H9 (cell line): ENCODE data around the gene TBC1D1. TPM values are rescaled to one million over a fixed set of nuclear protein-coding genes. Genes with fewer than 3 reads are reported as not detected.

Source experiments
- DNase-seq: peaks from one replicate; pipeline ENCODE4 v3.0.0-alpha.2; 2017
- H2AFZ ChIP-seq: one replicate; pipeline ENCODE4 v1.6.1; 2013; ENCODE audit warnings: mild to moderate bottlenecking, low read length, control low read depth, moderate library complexity
- H2AK5ac ChIP-seq: 2 replicates; pipeline ENCODE4 v1.6.1; 2013; ENCODE audit warnings: low read length, control low read depth, mixed read lengths; ENCODE audit not compliant: insufficient read length
- H2BK120ac ChIP-seq: one replicate; pipeline ENCODE4 v1.6.1; 2013; ENCODE audit warnings: low read depth, mild to moderate bottlenecking, low read length, control low read depth, inconsistent platforms; ENCODE audit not compliant: poor library complexity, severe bottlenecking
- H2BK12ac ChIP-seq: 2 replicates; pipeline ENCODE4 v1.6.1; 2013; ENCODE audit warnings: low read length, control low read depth, mixed read lengths, low read depth; ENCODE audit not compliant: insufficient read length
- H2BK15ac ChIP-seq: 2 replicates; pipeline ENCODE4 v1.6.1; 2013; ENCODE audit warnings: low read depth, low read length, control low read depth
- H2BK20ac ChIP-seq: one replicate; pipeline ENCODE4 v1.6.1; 2013; ENCODE audit warnings: low read depth, mild to moderate bottlenecking, low read length, control low read depth, inconsistent platforms; ENCODE audit not compliant: poor library complexity, severe bottlenecking
- H2BK5ac ChIP-seq: 2 replicates; pipeline ENCODE4 v1.6.1; 2013; ENCODE audit warnings: low read length, control low read depth, mixed read lengths; ENCODE audit not compliant: insufficient read length
- H3K14ac ChIP-seq: 2 replicates; pipeline ENCODE4 v1.6.1; 2013; ENCODE audit warnings: low read length, control low read depth; ENCODE audit not compliant: insufficient read depth
- H3K18ac ChIP-seq: 2 replicates; pipeline ENCODE4 v1.6.1; 2013; ENCODE audit warnings: low read depth, mild to moderate bottlenecking, mixed read lengths, low read length, control low read depth; ENCODE audit not compliant: insufficient read length
- H3K23ac ChIP-seq: 2 replicates; pipeline ENCODE4 v1.6.1; 2013; ENCODE audit warnings: low read length, control low read depth, mixed read lengths, low read depth; ENCODE audit not compliant: insufficient read length
- H3K23me2 ChIP-seq: 2 replicates; pipeline ENCODE4 v1.6.1; 2013; ENCODE audit warnings: low read depth, mild to moderate bottlenecking, mixed read lengths, low read length, control low read depth; ENCODE audit not compliant: insufficient read length, poor library complexity, severe bottlenecking
- H3K27ac ChIP-seq: 2 replicates; pipeline ENCODE4 v1.5.1; 2013; ENCODE audit warnings: low read length, control low read depth, mixed read lengths, low read depth; ENCODE audit not compliant: insufficient read length
- H3K27me3 ChIP-seq: 2 replicates; pipeline ENCODE4 v1.6.1; 2013; ENCODE audit warnings: low read length, control low read depth, inconsistent platforms; ENCODE audit not compliant: insufficient read depth
- H3K4ac ChIP-seq: 2 replicates; pipeline ENCODE4 v1.6.1; 2013; ENCODE audit warnings: low read depth, mild to moderate bottlenecking, control low read depth, inconsistent platforms, low read length, moderate library complexity
- H3K4me1 ChIP-seq: 2 replicates; pipeline ENCODE4 v1.6.1; 2013; ENCODE audit warnings: low read length, control low read depth, inconsistent platforms; ENCODE audit not compliant: insufficient read depth
- H3K4me2 ChIP-seq: 2 replicates; pipeline ENCODE4 v1.6.1; 2013; ENCODE audit warnings: low read length, control low read depth, mixed read lengths; ENCODE audit not compliant: insufficient read length, insufficient read depth
- H3K56ac ChIP-seq: 2 replicates; pipeline ENCODE4 v1.6.1; 2013; ENCODE audit warnings: low read depth, mild to moderate bottlenecking, mixed read lengths, low read length, control low read depth; ENCODE audit not compliant: insufficient read length
- H3K79me1 ChIP-seq: 2 replicates; pipeline ENCODE4 v1.6.1; 2013; ENCODE audit warnings: low read depth, mild to moderate bottlenecking, moderate library complexity, low read length, control low read depth, inconsistent platforms; ENCODE audit not compliant: insufficient read depth, poor library complexity, severe bottlenecking
- H3K79me2 ChIP-seq: 2 replicates; pipeline ENCODE4 v1.6.1; 2013; ENCODE audit warnings: low read length, control low read depth, inconsistent platforms; ENCODE audit not compliant: insufficient read depth
- H3K9ac ChIP-seq: 2 replicates; pipeline ENCODE4 v1.6.1; 2013; ENCODE audit warnings: low read length, control low read depth, mixed read lengths; ENCODE audit not compliant: insufficient read length; ENCODE audit errors: extremely low read depth
- H3K9me3 ChIP-seq: one replicate; pipeline ENCODE4 v1.6.1; 2013; ENCODE audit warnings: low read depth, low read length, inconsistent platforms; ENCODE audit not compliant: control insufficient read depth
- H3T11ph ChIP-seq: one replicate; pipeline ENCODE4 v1.6.1; 2013; ENCODE audit warnings: mild to moderate bottlenecking, low read length, control low read depth, inconsistent platforms
- H4K20me1 ChIP-seq: one replicate; pipeline ENCODE4 v1.6.1; 2013; ENCODE audit not compliant: control insufficient read depth, insufficient read length, insufficient read depth
- H4K5ac ChIP-seq: 2 replicates; pipeline ENCODE4 v1.6.1; 2013; ENCODE audit warnings: low read depth, mild to moderate bottlenecking, mixed read lengths, low read length, control low read depth; ENCODE audit not compliant: insufficient read length
- H4K8ac ChIP-seq: replicated peaks from 2 replicates; pipeline ENCODE4 v1.6.1; 2013; ENCODE audit warnings: low read length, control low read depth, mixed read lengths, low read depth; ENCODE audit not compliant: insufficient read length
- H4K91ac ChIP-seq: 2 replicates; pipeline ENCODE4 v1.6.1; 2013; ENCODE audit warnings: low read depth, mild to moderate bottlenecking, moderate library complexity, mixed read lengths, low read length, control low read depth; ENCODE audit not compliant: insufficient read length
- H3K27ac Mint-ChIP-seq, 3 experiments: 2 replicates in 2 of 3; 3 replicates in 1 of 3; pipeline ENCODE4 v1.8.0; 2020 to 2021; ENCODE audit warnings: mixed read lengths in 3 of 3, mild to moderate bottlenecking in 1 of 3, moderate library complexity in 1 of 3
- H3K27me3 Mint-ChIP-seq: 2 replicates; pipeline ENCODE4 v1.8.0; 2021; ENCODE audit warnings: low read depth, mild to moderate bottlenecking, moderate library complexity, mixed read lengths
- H3K36me3 Mint-ChIP-seq, 3 experiments: 2 replicates in 2 of 3; 3 replicates in 1 of 3; pipeline ENCODE4 v1.8.0; 2020 to 2021; ENCODE audit warnings: low read depth in 3 of 3, mixed read lengths in 3 of 3; ENCODE audit not compliant: insufficient read depth in 1 of 3
- H3K4me1 Mint-ChIP-seq, 2 experiments: 2 replicates each; pipeline ENCODE4 v1.8.0; 2020; ENCODE audit warnings: mixed read lengths in 2 of 2
- H3K4me3 Mint-ChIP-seq, 2 experiments: 2 replicates in 1 of 2; 3 replicates in 1 of 2; pipeline ENCODE4 v1.8.0; 2020 to 2021; ENCODE audit warnings: mild to moderate bottlenecking in 2 of 2, mixed read lengths in 2 of 2, moderate library complexity in 1 of 2
- H3K9me3 Mint-ChIP-seq, 2 experiments: 2 replicates in 1 of 2; 3 replicates in 1 of 2; pipeline ENCODE4 v1.8.0; 2020; ENCODE audit warnings: mild to moderate bottlenecking in 2 of 2, mixed read lengths in 2 of 2, moderate library complexity in 1 of 2
- WGBS: extraction: QIAGEN DNeasy Blood & Tissue Kit; methylation state at CpG from one replicate; pipeline ENCODE4 v1.1.7; 2013; ENCODE audit warnings: missing lambda C conversion rate, low lambda C conversion rate, mixed read lengths; ENCODE audit not compliant: insufficient read length; ENCODE audit errors: extremely low coverage; 5-methylcytosine and 5-hydroxymethylcytosine counted together
- total RNA-seq: library from RNA; stranded (reverse); gene quantifications from 2 replicates; pipeline ENCODE4 v1.2.1, GENCODE V29; 2021
- TF ChIP-seq, protein P1 (sequence below): fragments of 200-600 bp; sonication (generic); conservative IDR thresholded peaks from 3 replicates; pipeline ENCODE4 v1.8.0; 2021; ENCODE audit warnings: antibody characterized with exemption, mild to moderate bottlenecking

TBC1D1 gene
- total RNA-seq, 1 experiment from 2014 or later = 109 TPM

DNA sequence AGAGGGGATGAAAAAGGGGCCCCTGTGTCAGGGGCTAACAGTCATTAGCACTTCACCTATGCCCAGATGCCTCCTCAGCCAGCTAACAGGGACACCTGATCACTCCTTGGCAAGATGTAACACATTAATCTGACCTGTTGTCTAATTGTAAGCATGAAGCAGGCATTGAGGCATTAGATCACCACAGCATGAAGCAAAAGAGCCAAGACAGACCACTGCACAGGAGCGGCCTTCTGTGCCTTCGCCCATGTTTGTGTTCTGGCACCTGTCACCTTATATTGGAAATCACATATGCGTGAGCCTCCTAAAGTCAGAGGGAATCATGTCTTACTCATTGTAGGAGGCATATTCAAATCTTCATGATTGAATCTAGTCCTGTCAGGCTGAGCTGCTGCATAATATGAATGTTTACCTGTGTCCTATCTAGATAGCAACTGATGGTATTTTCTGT is 117.7 kb downstream of the TBC1D1 start:
- no peak overlapping the region for H2BK5ac ChIP-seq
- WGBS = no CpG with 5 or more reads among the region's 3 CpGs
- no peak overlapping the region for H2BK120ac ChIP-seq
- H3K18ac ChIP-seq = no peak overlapping the region
- no peak overlapping the region for H2BK12ac ChIP-seq
- peaks cover 2% of the 10 kb centered on the region; the same call in 1 of the 2 replicates for H3K4me1 ChIP-seq
- no peaks in the 10 kb centered on the region for H3K36me3 Mint-ChIP-seq
- no peak overlapping the region for H3K9ac ChIP-seq
- DNase-seq = no peak
- no peak overlapping the region for H2AK5ac ChIP-seq
- H3K27ac ChIP-seq = no peak overlapping the region
- no peaks in the 10 kb centered on the region for H3K9me3 ChIP-seq
- peaks cover 4% of the 10 kb centered on the region; the same call in 1 of the 2 replicates for H3K79me2 ChIP-seq
- H3K4me3 Mint-ChIP-seq = no peak overlapping the region
- H4K91ac ChIP-seq = no peak overlapping the region
- H3K23me2 ChIP-seq = no peaks in the 10 kb centered on the region
- H3K27me3 ChIP-seq = no peaks in the 10 kb centered on the region
- H4K5ac ChIP-seq = no peak overlapping the region
- no peak overlapping the region for H2BK20ac ChIP-seq
- H3K4me2 ChIP-seq = no peak overlapping the region
- peaks cover 30 to 40% of the 10 kb centered on the region in 2 experiments for H3K4me1 Mint-ChIP-seq
- H3K27me3 Mint-ChIP-seq = no peaks in the 10 kb centered on the region
- no peak overlapping the region for H3K23ac ChIP-seq
- H3K27ac Mint-ChIP-seq = peak overlapping the region in 1 of 3 experiments; percentile 26; a peak in 2 of 7 replicates
- H3K56ac ChIP-seq = no peak overlapping the region
- no peak overlapping the region for H2AFZ ChIP-seq
- no peak overlapping the region for H4K8ac ChIP-seq
- H3K79me1 ChIP-seq = no peaks in the 10 kb centered on the region
- no peak overlapping the region for H3K4ac ChIP-seq
- H4K20me1 ChIP-seq = no peaks in the 10 kb centered on the region
- TF ChIP-seq, protein P1, sequence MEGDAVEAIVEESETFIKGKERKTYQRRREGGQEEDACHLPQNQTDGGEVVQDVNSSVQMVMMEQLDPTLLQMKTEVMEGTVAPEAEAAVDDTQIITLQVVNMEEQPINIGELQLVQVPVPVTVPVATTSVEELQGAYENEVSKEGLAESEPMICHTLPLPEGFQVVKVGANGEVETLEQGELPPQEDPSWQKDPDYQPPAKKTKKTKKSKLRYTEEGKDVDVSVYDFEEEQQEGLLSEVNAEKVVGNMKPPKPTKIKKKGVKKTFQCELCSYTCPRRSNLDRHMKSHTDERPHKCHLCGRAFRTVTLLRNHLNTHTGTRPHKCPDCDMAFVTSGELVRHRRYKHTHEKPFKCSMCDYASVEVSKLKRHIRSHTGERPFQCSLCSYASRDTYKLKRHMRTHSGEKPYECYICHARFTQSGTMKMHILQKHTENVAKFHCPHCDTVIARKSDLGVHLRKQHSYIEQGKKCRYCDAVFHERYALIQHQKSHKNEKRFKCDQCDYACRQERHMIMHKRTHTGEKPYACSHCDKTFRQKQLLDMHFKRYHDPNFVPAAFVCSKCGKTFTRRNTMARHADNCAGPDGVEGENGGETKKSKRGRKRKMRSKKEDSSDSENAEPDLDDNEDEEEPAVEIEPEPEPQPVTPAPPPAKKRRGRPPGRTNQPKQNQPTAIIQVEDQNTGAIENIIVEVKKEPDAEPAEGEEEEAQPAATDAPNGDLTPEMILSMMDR = no peak
- no peak overlapping the region for H2BK15ac ChIP-seq
- H3K14ac ChIP-seq = no peak overlapping the region
- H3K9me3 Mint-ChIP-seq = no peaks in the 10 kb centered on the region
- no peak overlapping the region for H3T11ph ChIP-seq
